K562 (cell line): ENCODE data around the gene MCMBP. TPM values are rescaled to one million over a fixed set of nuclear protein-coding genes. Genes with fewer than 3 reads are reported as not detected.
A peak's percentile ranks its signal among the peaks of the same experiment; 100 is the strongest.

ENCODE experiments used
- C11orf30 ChIP-seq: fragments of 450-650 bp; IDR thresholded peaks from 2 replicates; pipeline ENCODE4 v1.6.1; 2016; ENCODE audit warnings: low read depth, mild to moderate bottlenecking
- EP300 ChIP-seq: IDR thresholded peaks from 2 replicates; pipeline ENCODE4 v1.6.1; 2012; ENCODE audit warnings: low read length, improper control_type of control experiment
- ETV6 ChIP-seq, 3 experiments: fragments of 150-350 bp in 1 of 3; sonication (generic) in 1 of 3; formaldehyde crosslinking in 1 of 3; IDR thresholded peaks; 2 replicates each; pipeline versions ENCODE4 v1.6.1 to v1.8.0; 2014 to 2022; ENCODE audit warnings: borderline replicate concordance in 2 of 3, low read depth in 2 of 3, antibody characterized with exemption in 1 of 3, low read length in 1 of 3, mild to moderate bottlenecking in 1 of 3, missing genetic modification reagents in 1 of 3
- HLTF ChIP-seq: fragments of 450-650 bp; IDR thresholded peaks from 2 replicates; pipeline ENCODE4 v1.6.1; 2016
- KAT2B ChIP-seq: IDR thresholded peaks from one replicate; pipeline ENCODE4 v1.6.1; 2012; ENCODE audit warnings: low read depth, mild to moderate bottlenecking, control low read depth, inconsistent platforms, low read length, moderate library complexity
- MEIS2 ChIP-seq: fragments of 450-650 bp; IDR thresholded peaks from 2 replicates; pipeline ENCODE4 v1.6.1; 2014; ENCODE audit warnings: mild to moderate bottlenecking; ENCODE audit not compliant: partially characterized antibody
- MTA2 ChIP-seq: fragments of 450-650 bp; IDR thresholded peaks from 2 replicates; pipeline ENCODE4 v1.6.1; 2016; ENCODE audit warnings: low read depth
- MYC ChIP-seq, 2 experiments: fragments of 250-450 bp in 1 of 2; sonication (Bioruptor Pico) in 1 of 2; IDR thresholded peaks; 2 replicates each; pipeline versions ENCODE4 v1.5.1 to v1.6.1; 2012 to 2021; ENCODE audit warnings: low read depth in 2 of 2, borderline replicate concordance in 1 of 2, improper control_type of control experiment in 1 of 2, low read length in 1 of 2, mild to moderate bottlenecking in 1 of 2, moderate library complexity in 1 of 2
- POLR2A ChIP-seq: fragments of 450-650 bp; conservative IDR thresholded peaks from 2 replicates; pipeline ENCODE4 v1.6.1; 2016
- RBM14 ChIP-seq: fragments of 200-400 bp; formaldehyde crosslinking; IDR thresholded peaks from 2 replicates; pipeline ENCODE4 v1.6.1; 2018; ENCODE audit warnings: low read depth, mild to moderate bottlenecking, low read length, moderate library complexity, borderline replicate concordance; ENCODE audit not compliant: insufficient read depth
- TOE1 ChIP-seq, 2 experiments: fragments of 450-650 bp in 1 of 2; sonication (generic) in 1 of 2; formaldehyde crosslinking in 1 of 2; IDR thresholded peaks; 2 replicates each; pipeline versions ENCODE4 v1.7.1 to v1.8.0; 2016 to 2022; ENCODE audit warnings: borderline replicate concordance in 2 of 2, mild to moderate bottlenecking in 2 of 2, antibody characterized with exemption in 1 of 2, inconsistent platforms in 1 of 2, low read depth in 1 of 2, missing genetic modification reagents in 1 of 2, moderate library complexity in 1 of 2
- ZNF175 ChIP-seq: fragments of 200-800 bp; sonication (Bioruptor generic); IDR thresholded peaks from 2 replicates; pipeline ENCODE4 v1.6.1; 2016; ENCODE audit warnings: low read depth, mild to moderate bottlenecking, missing genetic modification characterization, missing compliant biosample characterization
- polyA plus RNA-seq, 8 experiments: library from polyadenylated mRNA; depleted of rRNA in 4 of 8; stranded (reverse) in 5 of 8; unstranded in 3 of 8; fragments of >200 nt; fragmentation: Nextera tagmentation in 2 of 8; fragmentation: Illumina TruSeq in 1 of 8; extraction: Ambion mirVana in 2 of 8; extraction: Trizol in 1 of 8; gene quantifications; 2 replicates each; pipeline versions ENCODE4 v1.2.1 to v1.2.3, GENCODE V29; 2011 to 2014; ENCODE audit warnings: inconsistent platforms in 1 of 8, missing spikeins in 1 of 8
- total RNA-seq, 7 experiments: library from RNA; depleted of rRNA in 6 of 7; stranded (reverse); fragments of >200 nt in 6 of 7; fragmentation: Illumina TruSeq in 2 of 7; extraction: Trizol in 2 of 7; gene quantifications; 2 replicates each; pipeline versions ENCODE4 v1.2.1 to v1.2.3, GENCODE V29; 2011 to 2021; ENCODE audit warnings: low replicate concordance in 1 of 7
- TF ChIP-seq, protein P1 (sequence below): fragments of 450-650 bp; formaldehyde crosslinking; IDR thresholded peaks from 2 replicates; pipeline ENCODE4 v1.4.0; 2022; ENCODE audit warnings: mild to moderate bottlenecking, moderate library complexity
- TF ChIP-seq, protein P2 (sequence below), 2 experiments: fragments of 250-450 bp in 1 of 2; fragments of 450-650 bp in 1 of 2; sonication (Bioruptor Pico) in 1 of 2; IDR thresholded peaks; 2 replicates each; pipeline versions ENCODE4 v1.6.1 to v1.8.0; 2016 to 2021; ENCODE audit warnings: mild to moderate bottlenecking in 2 of 2, moderate library complexity in 2 of 2, missing compliant biosample characterization in 1 of 2, missing genetic modification characterization in 1 of 2
- TF ChIP-seq, protein P3 (sequence below), 2 experiments: fragments of 450-650 bp in 1 of 2; sonication (generic) in 1 of 2; formaldehyde crosslinking in 1 of 2; IDR thresholded peaks in 1 of 2; conservative IDR thresholded peaks in 1 of 2; 2 replicates each; pipeline versions ENCODE4 v1.6.1 to v1.8.1; 2016 to 2023; ENCODE audit warnings: mild to moderate bottlenecking in 2 of 2, moderate library complexity in 2 of 2, inconsistent platforms in 1 of 2, missing genetic modification reagents in 1 of 2
- TF ChIP-seq, protein P4 (sequence below), 2 experiments: fragments of 450-650 bp; IDR thresholded peaks; 2 replicates each; pipeline ENCODE4 v1.6.1; 2018; ENCODE audit warnings: mild to moderate bottlenecking in 2 of 2, low read depth in 1 of 2; ENCODE audit not compliant: partially characterized antibody in 2 of 2
- TF ChIP-seq, protein P5 (sequence below): fragments of 450-650 bp; IDR thresholded peaks from 2 replicates; pipeline ENCODE4 v1.6.1; 2016

MCMBP gene
- total and polyA plus RNA-seq, 9 of the 15 experiments (the other 6 are each of a cell fraction or from before 2014, with no cell fraction given), result 11.2 to 74.3 (median 50.5) TPM

DNA sequence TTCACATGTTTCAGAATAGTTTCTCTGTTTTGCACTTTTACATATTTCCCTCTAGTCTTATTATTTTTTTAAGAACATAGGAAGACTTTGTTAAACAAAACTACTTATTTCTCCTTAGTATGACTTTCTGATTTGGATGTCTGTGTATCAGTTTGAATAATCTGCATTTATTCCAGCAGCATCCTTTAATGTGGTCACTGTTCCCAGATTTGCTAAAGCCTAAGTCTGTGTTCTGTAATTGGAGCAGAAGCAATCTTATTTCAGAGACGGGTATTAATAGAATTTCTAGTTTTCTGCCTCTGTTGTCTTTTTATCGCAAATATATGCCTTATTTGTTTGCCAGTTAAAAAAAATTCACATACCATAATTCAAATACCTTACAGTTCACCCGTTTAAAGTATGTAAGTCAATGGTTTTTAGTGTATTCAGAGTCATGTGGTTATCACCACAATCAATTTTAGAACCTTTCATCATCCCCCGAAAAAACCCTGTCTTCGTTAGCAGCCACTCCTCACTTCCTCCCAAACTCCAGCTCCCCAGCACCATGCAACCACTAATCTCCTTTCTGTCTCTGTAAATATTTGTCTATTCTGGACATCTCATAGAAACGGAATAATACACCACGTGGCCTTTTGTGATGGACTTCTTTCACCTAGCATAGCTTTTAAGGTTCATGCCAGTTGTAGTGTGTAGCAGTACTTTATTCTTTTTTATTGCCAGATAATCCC lies 88.1 kb downstream of the MCMBP start (continued):
- TF ChIP-seq, protein P1, sequence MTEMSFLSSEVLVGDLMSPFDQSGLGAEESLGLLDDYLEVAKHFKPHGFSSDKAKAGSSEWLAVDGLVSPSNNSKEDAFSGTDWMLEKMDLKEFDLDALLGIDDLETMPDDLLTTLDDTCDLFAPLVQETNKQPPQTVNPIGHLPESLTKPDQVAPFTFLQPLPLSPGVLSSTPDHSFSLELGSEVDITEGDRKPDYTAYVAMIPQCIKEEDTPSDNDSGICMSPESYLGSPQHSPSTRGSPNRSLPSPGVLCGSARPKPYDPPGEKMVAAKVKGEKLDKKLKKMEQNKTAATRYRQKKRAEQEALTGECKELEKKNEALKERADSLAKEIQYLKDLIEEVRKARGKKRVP (CRISPR knock-in tag), result peak; percentile 46; the same call in 1 of the 2 replicates
- 0 out of 2 replicates have a peak, but pooled peaks have one; percentile 27 for TF ChIP-seq EP300
- no peak for TF ChIP-seq HLTF
- TF ChIP-seq RBM14, result no peak
- no peak for TF ChIP-seq KAT2B
- TF ChIP-seq, protein P2, sequence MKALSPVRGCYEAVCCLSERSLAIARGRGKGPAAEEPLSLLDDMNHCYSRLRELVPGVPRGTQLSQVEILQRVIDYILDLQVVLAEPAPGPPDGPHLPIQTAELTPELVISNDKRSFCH (CRISPR knock-in tag; IDR thresholded peaks at IDR 0.05), result no peak
- TF ChIP-seq, protein P2 (tag; IDR thresholded peaks at IDR 0.05), result no peak
- no peak for TF ChIP-seq POLR2A
- no peak for TF ChIP-seq ETV6 (IDR thresholded peaks at IDR 0.05; ENCODE audit: borderline replicate concordance in 1 of 2, low read depth in 2 of 2, low read length in 1 of 2)
- TF ChIP-seq ETV6 (CRISPR knock-in tag; IDR thresholded peaks at IDR 0.05; ENCODE audit: borderline replicate concordance), result no peak
- TF ChIP-seq MTA2, result no peak
- TF ChIP-seq, protein P3, sequence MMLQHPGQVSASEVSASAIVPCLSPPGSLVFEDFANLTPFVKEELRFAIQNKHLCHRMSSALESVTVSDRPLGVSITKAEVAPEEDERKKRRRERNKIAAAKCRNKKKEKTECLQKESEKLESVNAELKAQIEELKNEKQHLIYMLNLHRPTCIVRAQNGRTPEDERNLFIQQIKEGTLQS (IDR thresholded peaks at IDR 0.05), result peak; percentile 52; the same call in 1 of the 2 replicates
- TF ChIP-seq, protein P3 (CRISPR knock-in tag; conservative IDR thresholded peaks at IDR 0.05), result no peak
- TF ChIP-seq MYC (IDR thresholded peaks at IDR 0.05; ENCODE audit: low read depth, low read length), result peak; percentile 54
- no peak for TF ChIP-seq MYC (CRISPR knock-in tag; IDR thresholded peaks at IDR 0.05; ENCODE audit: borderline replicate concordance, low read depth)
- TF ChIP-seq ZNF175 (CRISPR knock-in tag), result peak; percentile 31; the same call in 1 of the 2 replicates
- TF ChIP-seq, protein P4, sequence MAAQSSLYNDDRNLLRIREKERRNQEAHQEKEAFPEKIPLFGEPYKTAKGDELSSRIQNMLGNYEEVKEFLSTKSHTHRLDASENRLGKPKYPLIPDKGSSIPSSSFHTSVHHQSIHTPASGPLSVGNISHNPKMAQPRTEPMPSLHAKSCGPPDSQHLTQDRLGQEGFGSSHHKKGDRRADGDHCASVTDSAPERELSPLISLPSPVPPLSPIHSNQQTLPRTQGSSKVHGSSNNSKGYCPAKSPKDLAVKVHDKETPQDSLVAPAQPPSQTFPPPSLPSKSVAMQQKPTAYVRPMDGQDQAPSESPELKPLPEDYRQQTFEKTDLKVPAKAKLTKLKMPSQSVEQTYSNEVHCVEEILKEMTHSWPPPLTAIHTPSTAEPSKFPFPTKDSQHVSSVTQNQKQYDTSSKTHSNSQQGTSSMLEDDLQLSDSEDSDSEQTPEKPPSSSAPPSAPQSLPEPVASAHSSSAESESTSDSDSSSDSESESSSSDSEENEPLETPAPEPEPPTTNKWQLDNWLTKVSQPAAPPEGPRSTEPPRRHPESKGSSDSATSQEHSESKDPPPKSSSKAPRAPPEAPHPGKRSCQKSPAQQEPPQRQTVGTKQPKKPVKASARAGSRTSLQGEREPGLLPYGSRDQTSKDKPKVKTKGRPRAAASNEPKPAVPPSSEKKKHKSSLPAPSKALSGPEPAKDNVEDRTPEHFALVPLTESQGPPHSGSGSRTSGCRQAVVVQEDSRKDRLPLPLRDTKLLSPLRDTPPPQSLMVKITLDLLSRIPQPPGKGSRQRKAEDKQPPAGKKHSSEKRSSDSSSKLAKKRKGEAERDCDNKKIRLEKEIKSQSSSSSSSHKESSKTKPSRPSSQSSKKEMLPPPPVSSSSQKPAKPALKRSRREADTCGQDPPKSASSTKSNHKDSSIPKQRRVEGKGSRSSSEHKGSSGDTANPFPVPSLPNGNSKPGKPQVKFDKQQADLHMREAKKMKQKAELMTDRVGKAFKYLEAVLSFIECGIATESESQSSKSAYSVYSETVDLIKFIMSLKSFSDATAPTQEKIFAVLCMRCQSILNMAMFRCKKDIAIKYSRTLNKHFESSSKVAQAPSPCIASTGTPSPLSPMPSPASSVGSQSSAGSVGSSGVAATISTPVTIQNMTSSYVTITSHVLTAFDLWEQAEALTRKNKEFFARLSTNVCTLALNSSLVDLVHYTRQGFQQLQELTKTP (IDR thresholded peaks at IDR 0.05; ENCODE audit: low read depth in 1 of 2, partially characterized antibody in 2 of 2), result no peak
- no peak for TF ChIP-seq C11orf30
- TF ChIP-seq MEIS2, result peak; percentile 64
- TF ChIP-seq, protein P5, sequence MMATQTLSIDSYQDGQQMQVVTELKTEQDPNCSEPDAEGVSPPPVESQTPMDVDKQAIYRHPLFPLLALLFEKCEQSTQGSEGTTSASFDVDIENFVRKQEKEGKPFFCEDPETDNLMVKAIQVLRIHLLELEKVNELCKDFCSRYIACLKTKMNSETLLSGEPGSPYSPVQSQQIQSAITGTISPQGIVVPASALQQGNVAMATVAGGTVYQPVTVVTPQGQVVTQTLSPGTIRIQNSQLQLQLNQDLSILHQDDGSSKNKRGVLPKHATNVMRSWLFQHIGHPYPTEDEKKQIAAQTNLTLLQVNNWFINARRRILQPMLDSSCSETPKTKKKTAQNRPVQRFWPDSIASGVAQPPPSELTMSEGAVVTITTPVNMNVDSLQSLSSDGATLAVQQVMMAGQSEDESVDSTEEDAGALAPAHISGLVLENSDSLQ, result no peak
- TF ChIP-seq TOE1 (IDR thresholded peaks at IDR 0.05; ENCODE audit: borderline replicate concordance), result no peak
- no peak for TF ChIP-seq TOE1 (CRISPR knock-in tag; IDR thresholded peaks at IDR 0.05; ENCODE audit: borderline replicate concordance, low read depth)
